ENCODE measurements around the gene KCNIP4. TPM values are rescaled to one million over a fixed set of nuclear protein-coding genes. Genes with fewer than 3 reads are reported as not detected.

The KCNIP4 gene
- total RNA-seq, 6 experiments from 2014 or later: not detected

GRCh38 chr4:21645776-21646175, 302.8 kb downstream of the KCNIP4 start:
- H3K4me3 ChIP-seq: no peak overlapping the region
- 43% methylated on average over 1 of the region's 1 CpG for whole genome bisulfite sequencing (ENCODE audit: insufficient coverage, low coverage, low lambda C conversion rate, missing lambda C conversion rate)
- no peaks in the 10 kb centered on the region for H3K4me1 ChIP-seq
- DNase-seq (no peak), ATAC-seq (no peak)
- H3K27ac ChIP-seq: no peak overlapping the region
- intact Hi-C loops (cut with DNase I): no loop called here
- TF ChIP-seq POLR2A (IDR thresholded peaks at IDR 0.05) (no peak), CTCF (IDR thresholded peaks at IDR 0.05) (no peak)
- H3K36me3 ChIP-seq: no peaks in the 10 kb centered on the region
- no peaks in the 10 kb centered on the region for H3K27me3 ChIP-seq
- no peaks in the 10 kb centered on the region for H3K9me3 ChIP-seq

GRCh38 chr4:21641696-21642095, 306.9 kb downstream of the KCNIP4 start:
- 50% methylated on average over 3 of the region's 3 CpGs for WGBS (ENCODE audit: insufficient coverage, low coverage, low lambda C conversion rate, missing lambda C conversion rate)
- no peak overlapping the region for H3K4me3 ChIP-seq
- no peaks in the 10 kb centered on the region for H3K27me3 ChIP-seq
- H3K27ac ChIP-seq: no peak overlapping the region
- no peak for TF ChIP-seq CTCF (IDR thresholded peaks at IDR 0.05)
- no peak for TF ChIP-seq POLR2A (IDR thresholded peaks at IDR 0.05)
- DNase-seq (no peak), ATAC-seq (no peak)
- no peaks in the 10 kb centered on the region for H3K9me3 ChIP-seq
- no peaks in the 10 kb centered on the region for H3K36me3 ChIP-seq
- intact Hi-C loops (cut with DNase I): no loop called here
- no peaks in the 10 kb centered on the region for H3K4me1 ChIP-seq

- ATAC-seq (no peak), DNase-seq (no peak)
- Histone ChIP-seq H3K27ac (no peak overlapping the region), H3K27me3 (no peaks in the 10 kb centered on the region), H3K9me3 (no peaks in the 10 kb centered on the region), H3K4me3 (no peak overlapping the region), H3K36me3 (no peaks in the 10 kb centered on the region), H3K4me1 (no peaks in the 10 kb centered on the region)
- WGBS (ENCODE audit: insufficient coverage, low coverage, low lambda C conversion rate, missing lambda C conversion rate): 44% methylated on average over 1 of the region's 1 CpG
- intact Hi-C loops (cut with DNase I): no loop called here
- no peak for TF ChIP-seq CTCF (IDR thresholded peaks at IDR 0.05)
- TF ChIP-seq POLR2A (IDR thresholded peaks at IDR 0.05): no peak
Measured at GRCh38 chr4:21638171-21638725, 310.3 kb downstream of the KCNIP4 start.

- no peaks in the 10 kb centered on the region for H3K9me3 ChIP-seq
- 8% methylated on average over 2 of the region's 2 CpGs for WGBS (ENCODE audit: insufficient coverage, low coverage, low lambda C conversion rate, missing lambda C conversion rate)
- no peak for ATAC-seq
- TF ChIP-seq POLR2A (IDR thresholded peaks at IDR 0.05) (no peak), CTCF (IDR thresholded peaks at IDR 0.05) (no peak)
- H3K36me3 ChIP-seq: no peaks in the 10 kb centered on the region
- intact Hi-C loops (cut with DNase I): no loop called here
- DNase-seq: no peak
- no peaks in the 10 kb centered on the region for H3K4me1 ChIP-seq
- no peak overlapping the region for H3K4me3 ChIP-seq
- H3K27ac ChIP-seq: no peak overlapping the region
- no peaks in the 10 kb centered on the region for H3K27me3 ChIP-seq
Measured at GRCh38 chr4:21628916-21629610, 319.5 kb downstream of the KCNIP4 start.
